ENCODE results near the gene MED17. TPM values are rescaled to one million over a fixed set of nuclear protein-coding genes. Genes with fewer than 3 reads are reported as not detected.

The MED17 gene
- total and polyA plus RNA-seq, 4 donors = 32.2 to 36.2 (median 34.6) TPM

GRCh38 chr11:93823210-93823609, 39.1 kb downstream of the MED17 start:
- Histone ChIP-seq H3K27ac (ENCODE audit: low read depth, low read length) (no peak overlapping the region), H3K9me3 (ENCODE audit: control insufficient read depth, insufficient read depth, low read length) (no peaks in the 10 kb centered on the region), H3K27me3 (ENCODE audit: control insufficient read depth, insufficient read depth, low read length) (no peaks in the 10 kb centered on the region), H3K36me3 (ENCODE audit: control insufficient read depth, insufficient read depth, low read length) (peaks cover 3% of the 10 kb centered on the region), H3K4me3 (ENCODE audit: low read depth, low read length) (no peak overlapping the region), H3K4me1 (ENCODE audit: control insufficient read depth, insufficient read depth, low read length) (peaks cover 6% of the 10 kb centered on the region)
- 83% methylated on average over 1 of the region's 4 CpGs for WGBS (ENCODE audit: insufficient coverage)
- DNase-seq (ENCODE audit: low read depth in 4 of 6, low spot score in 6 of 6) = no peak

- Histone ChIP-seq H3K4me3 (ENCODE audit: low read depth, low read length) (no peak overlapping the region), H3K27me3 (ENCODE audit: control insufficient read depth, insufficient read depth, low read length) (no peaks in the 10 kb centered on the region), H3K4me1 (ENCODE audit: control insufficient read depth, insufficient read depth, low read length) (no peaks in the 10 kb centered on the region), H3K9me3 (ENCODE audit: control insufficient read depth, insufficient read depth, low read length) (no peaks in the 10 kb centered on the region), H3K36me3 (ENCODE audit: control insufficient read depth, insufficient read depth, low read length) (no peaks in the 10 kb centered on the region), H3K27ac (ENCODE audit: low read depth, low read length) (no peak overlapping the region)
- peak in 1 of 6 donors; percentile 5 for DNase-seq (ENCODE audit: low read depth in 4 of 6, low spot score in 6 of 6)
- 67% methylated on average over 1 of the region's 1 CpG for WGBS (ENCODE audit: insufficient coverage)
These were observed 43.3 kb downstream of the MED17 start for GRCh38 chr11:93827363-93827762.

GRCh38 chr11:93829598-93829997, 45.5 kb downstream of the MED17 start:
- H3K36me3 ChIP-seq (ENCODE audit: control insufficient read depth, insufficient read depth, low read length) = no peaks in the 10 kb centered on the region
- no peak overlapping the region for H3K27ac ChIP-seq (ENCODE audit: low read depth, low read length)
- no peak for DNase-seq (ENCODE audit: low read depth in 4 of 6, low spot score in 6 of 6)
- 74% methylated on average over 3 of the region's 3 CpGs for WGBS (ENCODE audit: insufficient coverage)
- H3K4me1 ChIP-seq (ENCODE audit: control insufficient read depth, insufficient read depth, low read length) = no peaks in the 10 kb centered on the region
- H3K4me3 ChIP-seq (ENCODE audit: low read depth, low read length) = no peak overlapping the region
- no peaks in the 10 kb centered on the region for H3K27me3 ChIP-seq (ENCODE audit: control insufficient read depth, insufficient read depth, low read length)
- H3K9me3 ChIP-seq (ENCODE audit: control insufficient read depth, insufficient read depth, low read length) = no peaks in the 10 kb centered on the region

- WGBS (ENCODE audit: insufficient coverage) = no CpG with 5 or more reads among the region's 3 CpGs
- H3K27ac ChIP-seq (ENCODE audit: low read depth, low read length) = no peak overlapping the region
- H3K4me3 ChIP-seq (ENCODE audit: low read depth, low read length) = no peak overlapping the region
- no peaks in the 10 kb centered on the region for H3K4me1 ChIP-seq (ENCODE audit: control insufficient read depth, insufficient read depth, low read length)
- H3K36me3 ChIP-seq (ENCODE audit: control insufficient read depth, insufficient read depth, low read length) = no peaks in the 10 kb centered on the region
- no peak for DNase-seq (ENCODE audit: low read depth in 4 of 6, low spot score in 6 of 6)
- H3K27me3 ChIP-seq (ENCODE audit: control insufficient read depth, insufficient read depth, low read length) = no peaks in the 10 kb centered on the region
- H3K9me3 ChIP-seq (ENCODE audit: control insufficient read depth, insufficient read depth, low read length) = no peaks in the 10 kb centered on the region
These were observed 47.5 kb downstream of the MED17 start for GRCh38 chr11:93831343-93832127.

- no peak for DNase-seq (ENCODE audit: low read depth in 4 of 6, low spot score in 6 of 6)
- H3K27me3 ChIP-seq (ENCODE audit: control insufficient read depth, insufficient read depth, low read length) = no peaks in the 10 kb centered on the region
- no peak overlapping the region for H3K27ac ChIP-seq (ENCODE audit: low read depth, low read length)
- no peaks in the 10 kb centered on the region for H3K36me3 ChIP-seq (ENCODE audit: control insufficient read depth, insufficient read depth, low read length)
- H3K4me3 ChIP-seq (ENCODE audit: low read depth, low read length) = no peak overlapping the region
- no peaks in the 10 kb centered on the region for H3K4me1 ChIP-seq (ENCODE audit: control insufficient read depth, insufficient read depth, low read length)
- H3K9me3 ChIP-seq (ENCODE audit: control insufficient read depth, insufficient read depth, low read length) = no peaks in the 10 kb centered on the region
- no CpG with 5 or more reads among the region's 1 CpG for WGBS (ENCODE audit: insufficient coverage)
These were observed 48.7 kb downstream of the MED17 start for GRCh38 chr11:93832780-93833179.

- Histone ChIP-seq H3K36me3 (ENCODE audit: control insufficient read depth, insufficient read depth, low read length) (no peaks in the 10 kb centered on the region), H3K27ac (ENCODE audit: low read depth, low read length) (no peak overlapping the region), H3K9me3 (ENCODE audit: control insufficient read depth, insufficient read depth, low read length) (no peaks in the 10 kb centered on the region), H3K4me1 (ENCODE audit: control insufficient read depth, insufficient read depth, low read length) (no peaks in the 10 kb centered on the region), H3K27me3 (ENCODE audit: control insufficient read depth, insufficient read depth, low read length) (no peaks in the 10 kb centered on the region), H3K4me3 (ENCODE audit: low read depth, low read length) (no peak overlapping the region)
- 92% methylated on average over 8 of the region's 8 CpGs for WGBS (ENCODE audit: insufficient coverage)
- no peak for DNase-seq (ENCODE audit: low read depth in 4 of 6, low spot score in 6 of 6)
These were observed 54.9 kb downstream of the MED17 start for GRCh38 chr11:93838967-93839366.

- Histone ChIP-seq H3K4me3 (ENCODE audit: low read depth, low read length) (no peak overlapping the region), H3K4me1 (ENCODE audit: control insufficient read depth, insufficient read depth, low read length) (no peaks in the 10 kb centered on the region), H3K27me3 (ENCODE audit: control insufficient read depth, insufficient read depth, low read length) (no peaks in the 10 kb centered on the region), H3K36me3 (ENCODE audit: control insufficient read depth, insufficient read depth, low read length) (no peaks in the 10 kb centered on the region), H3K27ac (ENCODE audit: low read depth, low read length) (no peak overlapping the region), H3K9me3 (ENCODE audit: control insufficient read depth, insufficient read depth, low read length) (no peaks in the 10 kb centered on the region)
- no CpG with 5 or more reads among the region's 2 CpGs for WGBS (ENCODE audit: insufficient coverage)
- peak in 1 of 6 donors; percentile 28 for DNase-seq (ENCODE audit: low read depth in 4 of 6, low spot score in 6 of 6)
These were observed 56.1 kb downstream of the MED17 start for GRCh38 chr11:93840180-93840579.

GRCh38 chr11:93840981-93841380, 56.9 kb downstream of the MED17 start:
- no peak overlapping the region for H3K27ac ChIP-seq (ENCODE audit: low read depth, low read length)
- DNase-seq (ENCODE audit: low read depth in 4 of 6, low spot score in 6 of 6) = no peak
- H3K27me3 ChIP-seq (ENCODE audit: control insufficient read depth, insufficient read depth, low read length) = no peaks in the 10 kb centered on the region
- no peaks in the 10 kb centered on the region for H3K36me3 ChIP-seq (ENCODE audit: control insufficient read depth, insufficient read depth, low read length)
- WGBS (ENCODE audit: insufficient coverage) = 70% methylated on average over 2 of the region's 3 CpGs
- no peaks in the 10 kb centered on the region for H3K4me1 ChIP-seq (ENCODE audit: control insufficient read depth, insufficient read depth, low read length)
- no peak overlapping the region for H3K4me3 ChIP-seq (ENCODE audit: low read depth, low read length)
- no peaks in the 10 kb centered on the region for H3K9me3 ChIP-seq (ENCODE audit: control insufficient read depth, insufficient read depth, low read length)

GRCh38 chr11:93841446-93841845, 57.4 kb downstream of the MED17 start:
- 95% methylated on average over 2 of the region's 2 CpGs for WGBS (ENCODE audit: insufficient coverage)
- Histone ChIP-seq H3K27ac (ENCODE audit: low read depth, low read length) (no peak overlapping the region), H3K4me1 (ENCODE audit: control insufficient read depth, insufficient read depth, low read length) (no peaks in the 10 kb centered on the region), H3K27me3 (ENCODE audit: control insufficient read depth, insufficient read depth, low read length) (no peaks in the 10 kb centered on the region), H3K9me3 (ENCODE audit: control insufficient read depth, insufficient read depth, low read length) (no peaks in the 10 kb centered on the region), H3K4me3 (ENCODE audit: low read depth, low read length) (no peak overlapping the region), H3K36me3 (ENCODE audit: control insufficient read depth, insufficient read depth, low read length) (no peaks in the 10 kb centered on the region)
- DNase-seq (ENCODE audit: low read depth in 4 of 6, low spot score in 6 of 6) = no peak

- H3K27ac ChIP-seq (ENCODE audit: low read depth, low read length) = no peak overlapping the region
- no peaks in the 10 kb centered on the region for H3K27me3 ChIP-seq (ENCODE audit: control insufficient read depth, insufficient read depth, low read length)
- no peaks in the 10 kb centered on the region for H3K9me3 ChIP-seq (ENCODE audit: control insufficient read depth, insufficient read depth, low read length)
- H3K36me3 ChIP-seq (ENCODE audit: control insufficient read depth, insufficient read depth, low read length) = no peaks in the 10 kb centered on the region
- WGBS (ENCODE audit: insufficient coverage) = 82% methylated on average over 2 of the region's 4 CpGs
- H3K4me3 ChIP-seq (ENCODE audit: low read depth, low read length) = no peak overlapping the region
- no peak for DNase-seq (ENCODE audit: low read depth in 4 of 6, low spot score in 6 of 6)
- no peaks in the 10 kb centered on the region for H3K4me1 ChIP-seq (ENCODE audit: control insufficient read depth, insufficient read depth, low read length)
These were observed 58.0 kb downstream of the MED17 start for GRCh38 chr11:93842034-93842433.

All from spinal cord (tissue), 10 donors.